Measurements from ENCODE around the gene STEAP1B.
A peak's percentile ranks its signal among the peaks of the same experiment; 100 is the strongest.
"Not testable (repeated sequence)": the region's sequence is repeated elsewhere in the genome, so short reads cannot be mapped to it uniquely, and the experiment has no call there.

The STEAP1B gene

DNA sequence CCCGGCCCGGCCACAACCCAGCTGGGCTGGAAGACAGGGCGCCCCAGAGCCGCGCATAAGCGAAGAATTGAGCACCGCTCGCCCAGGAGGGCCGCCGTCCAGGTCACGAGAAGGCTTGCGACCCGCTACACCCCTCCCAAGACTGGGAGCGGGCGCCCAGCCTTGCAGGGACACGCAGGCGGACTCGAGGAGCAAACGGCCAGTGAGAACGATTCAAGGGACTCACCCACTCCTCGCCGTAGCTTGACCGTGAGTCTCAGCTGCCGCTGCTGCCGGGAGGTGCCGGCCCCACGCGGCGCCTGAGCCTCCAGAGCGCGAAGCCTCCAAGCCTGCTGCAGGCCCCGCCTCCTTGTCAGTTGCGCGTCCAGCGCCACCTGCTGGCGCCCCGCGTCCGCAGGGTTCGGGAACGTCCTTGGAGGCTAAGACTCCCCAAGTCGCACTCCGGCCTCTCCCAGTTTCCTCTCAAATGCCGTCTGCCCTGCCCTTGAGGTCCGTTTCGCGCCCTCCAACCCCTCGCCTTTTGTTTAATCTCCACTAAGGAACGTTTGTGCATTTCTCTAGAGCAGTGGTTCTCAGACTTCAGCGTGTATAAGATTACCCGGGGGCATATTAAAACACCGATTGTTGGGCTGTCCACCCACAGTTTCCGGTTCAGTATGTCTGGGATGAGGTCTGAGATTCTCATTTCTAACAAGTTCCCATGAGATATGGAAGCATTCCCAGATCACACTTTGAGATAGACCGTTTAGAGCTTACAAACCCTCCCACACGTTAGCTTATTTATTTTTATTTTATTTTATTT is at the start of gene STEAP1B:
STEAP1B (minus strand) TSS at position 301 of the 802 bp plus-strand sequence. CDS start 5,333 bp downstream, outside the sequence.
- peak; percentile 63 for DNase-seq (ENCODE audit: low spot score)

DNA sequence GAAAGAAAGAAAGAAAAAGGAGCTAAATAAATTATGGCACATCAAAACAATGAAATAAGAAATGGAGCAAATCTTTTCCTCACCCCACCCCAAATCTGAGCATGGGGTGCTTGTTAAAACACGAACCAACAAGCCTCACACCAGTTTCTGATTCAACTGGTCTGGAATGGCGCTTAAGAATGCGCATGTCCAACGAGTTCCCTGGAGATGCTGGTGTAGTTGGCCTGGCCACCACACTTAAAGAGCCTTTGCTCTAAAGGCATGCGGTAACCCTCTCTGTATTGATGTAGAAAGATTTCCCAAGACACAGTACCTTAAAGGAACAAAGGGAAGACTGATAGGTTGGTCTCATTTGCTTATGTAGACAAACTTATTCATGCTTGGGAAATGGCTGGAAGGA is 49.1 kb upstream of the STEAP1B start:
- DNase-seq (ENCODE audit: low spot score) = no peak

DNA sequence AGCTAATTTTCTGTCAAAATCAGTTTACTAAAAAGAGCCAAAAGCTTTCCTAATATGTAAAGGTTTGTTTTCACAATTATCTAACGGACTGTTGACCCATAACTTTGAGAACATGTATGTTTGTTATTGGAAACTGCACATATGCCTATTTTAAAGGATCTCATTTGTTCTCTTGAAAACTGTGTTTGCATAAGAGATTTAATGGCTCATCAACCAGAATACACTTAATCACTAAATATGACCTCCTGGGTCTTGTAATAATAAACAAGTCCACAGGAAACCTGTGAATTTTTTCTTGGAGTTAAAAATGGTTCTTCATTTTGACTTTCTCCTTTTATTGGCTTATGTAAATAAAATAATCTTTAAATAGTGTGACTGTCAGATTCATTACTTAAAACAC is 48.3 kb upstream of the STEAP1B start:
- DNase-seq (ENCODE audit: low spot score) = no peak

DNA sequence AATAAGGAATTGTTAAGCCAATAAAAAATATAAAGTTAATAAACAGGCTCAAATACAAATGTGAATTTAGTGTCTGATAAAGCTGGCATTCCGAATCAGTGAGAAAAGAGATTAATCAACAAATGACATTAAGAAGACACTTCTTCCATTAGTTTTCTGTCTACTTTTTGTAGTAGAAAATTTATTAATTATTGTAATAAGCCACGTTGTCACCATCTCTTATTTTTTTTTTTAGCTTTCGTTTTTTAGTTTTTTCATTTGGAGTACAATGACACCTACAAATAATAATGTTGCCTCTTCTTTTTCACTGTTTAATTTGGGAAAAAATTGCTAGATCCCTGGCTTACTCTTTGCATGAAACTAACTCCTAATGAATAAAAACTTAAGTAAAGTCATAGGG is 46.8 kb upstream of the STEAP1B start:
- no peak for DNase-seq (ENCODE audit: low spot score)

DNA sequence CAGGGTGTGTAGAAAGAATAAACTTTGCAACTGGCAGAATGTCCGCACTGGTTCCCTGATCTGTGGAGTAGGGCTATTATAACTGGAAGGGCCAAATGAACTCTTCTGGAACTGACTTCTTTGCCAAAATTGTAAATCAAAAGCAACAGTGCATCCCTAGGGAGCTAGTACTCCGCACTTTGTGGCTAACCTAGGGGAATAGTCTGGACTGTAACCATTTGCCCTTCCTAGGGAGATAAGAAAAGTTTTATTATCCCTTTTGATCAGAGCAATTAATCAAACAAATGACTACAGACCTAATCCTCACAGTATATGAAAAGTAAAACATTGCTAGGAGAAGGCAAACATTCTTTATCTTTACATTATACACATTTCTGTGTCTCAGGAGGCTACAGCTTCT is 45.5 kb upstream of the STEAP1B start:
- no peak for DNase-seq (ENCODE audit: low spot score)

DNA sequence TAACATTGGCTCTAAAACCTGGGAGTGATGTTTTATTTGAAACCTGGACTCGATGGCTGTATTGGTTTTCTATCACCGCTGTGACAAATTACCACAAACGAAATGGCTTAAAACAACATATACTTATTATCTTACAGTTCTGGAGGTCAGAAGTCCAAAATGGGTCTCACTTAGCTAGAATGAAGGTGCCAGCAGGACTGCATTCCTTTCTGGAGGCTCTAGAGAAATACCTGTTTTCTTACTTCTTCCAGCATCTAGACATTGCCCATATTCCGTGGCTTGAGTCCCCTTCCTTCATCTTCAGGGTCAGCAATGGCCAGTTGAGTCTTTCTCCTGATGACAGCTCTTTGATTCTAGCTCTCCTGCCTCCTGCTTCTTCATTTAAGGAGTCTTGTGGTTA is 44.3 kb upstream of the STEAP1B start:
- no peak for DNase-seq (ENCODE audit: low spot score)

DNA sequence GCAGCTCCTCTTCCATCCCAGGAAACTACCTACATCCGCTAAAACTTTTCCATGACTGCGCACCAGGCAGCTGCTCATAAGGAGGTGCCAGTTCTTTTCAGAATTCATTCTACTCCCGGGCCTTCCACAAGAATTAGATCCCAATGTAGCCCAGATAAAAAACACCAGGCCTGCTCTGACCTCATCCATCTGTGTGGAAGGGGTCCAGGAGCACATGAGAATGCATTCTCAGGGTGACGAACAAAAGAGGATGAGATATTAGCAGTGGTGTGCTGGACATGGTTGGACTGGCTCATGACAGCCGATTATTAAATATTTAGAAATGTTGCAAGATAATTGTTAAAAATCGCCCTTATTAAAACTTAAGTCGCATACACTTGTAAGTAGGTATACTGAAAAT is 43.2 kb upstream of the STEAP1B start:
- no peak for DNase-seq (ENCODE audit: low spot score)

GRCh38 chr7:22542669-22543068 is 42.7 kb upstream of the STEAP1B start:
- DNase-seq (ENCODE audit: low spot score) = no peak

GRCh38 chr7:22542254-22542653 is 42.3 kb upstream of the STEAP1B start:
- no peak for DNase-seq (ENCODE audit: low spot score)

GRCh38 chr7:22541789-22542188 is 41.8 kb upstream of the STEAP1B start:
- DNase-seq (ENCODE audit: low spot score) = no peak

DNA sequence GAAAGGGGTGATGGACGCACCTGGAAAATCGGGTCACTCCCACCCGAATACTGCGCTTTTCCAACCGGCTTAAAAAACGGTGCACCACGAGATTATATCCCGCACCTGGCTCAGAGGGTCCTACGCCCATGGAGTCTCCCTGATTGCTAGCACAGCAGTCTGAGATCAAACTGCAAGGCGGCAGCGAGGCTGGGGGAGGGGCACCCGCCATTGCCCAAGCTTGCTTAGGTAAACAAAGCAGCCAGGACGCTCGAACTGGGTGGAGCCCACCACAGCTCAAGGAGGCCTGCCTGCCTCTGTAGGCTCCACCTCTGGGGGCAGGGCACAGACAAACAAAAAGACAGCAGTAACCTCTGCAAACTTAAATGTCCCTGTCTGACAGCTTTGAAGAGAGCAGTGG is 28.5 kb upstream of the STEAP1B start:
- not testable (repeated sequence) for DNase-seq (ENCODE audit: low spot score)

- not testable (repeated sequence) for DNase-seq (ENCODE audit: low spot score)
Observed at GRCh38 chr7:22524353-22524947, 24.5 kb upstream of the STEAP1B start.

DNA sequence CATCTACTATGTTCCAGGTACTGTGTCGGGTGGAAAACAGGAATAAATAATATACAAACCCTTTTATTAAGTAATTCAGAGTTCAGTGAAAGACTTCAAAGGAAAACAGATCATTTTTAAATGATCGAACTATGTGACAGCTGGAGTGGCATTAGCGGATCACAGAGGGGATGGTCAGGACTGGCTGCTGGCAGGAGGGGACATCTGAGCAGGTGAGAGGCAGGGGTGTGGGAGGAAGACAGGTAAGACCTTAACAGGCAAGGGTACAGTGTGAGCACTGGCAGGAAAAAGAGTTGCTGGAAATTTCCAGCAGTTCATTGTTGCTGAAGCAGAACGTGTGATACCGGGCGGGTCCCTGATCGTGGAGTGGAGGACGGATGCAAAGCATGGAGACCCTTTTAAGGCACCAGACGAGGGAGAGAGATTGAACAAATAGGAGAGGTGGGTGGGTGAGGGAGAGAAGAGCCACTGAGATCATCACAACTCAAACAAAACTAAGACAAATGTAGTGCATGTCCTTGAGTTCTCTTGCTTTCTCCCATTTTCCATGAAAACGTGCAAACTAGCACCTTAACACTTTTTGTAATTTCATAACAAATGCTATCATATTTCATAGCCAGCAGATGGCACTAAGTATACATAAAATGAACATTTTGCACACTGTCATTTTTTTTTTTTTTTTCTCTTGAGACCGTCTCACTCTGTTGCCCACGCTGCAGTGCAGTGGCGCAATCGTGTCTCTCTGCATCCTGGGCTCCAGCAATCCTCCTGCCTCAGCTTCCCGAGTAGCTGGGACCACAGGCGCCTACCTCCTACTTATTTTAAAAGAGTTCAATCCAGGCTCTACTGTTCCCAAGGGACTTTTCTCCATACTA is 23.7 kb upstream of the STEAP1B start:
- not testable (repeated sequence) for DNase-seq (ENCODE audit: low spot score)

- DNase-seq (ENCODE audit: low spot score) = not testable (repeated sequence)
Observed at GRCh38 chr7:22519560-22519959, 19.6 kb upstream of the STEAP1B start.

DNA sequence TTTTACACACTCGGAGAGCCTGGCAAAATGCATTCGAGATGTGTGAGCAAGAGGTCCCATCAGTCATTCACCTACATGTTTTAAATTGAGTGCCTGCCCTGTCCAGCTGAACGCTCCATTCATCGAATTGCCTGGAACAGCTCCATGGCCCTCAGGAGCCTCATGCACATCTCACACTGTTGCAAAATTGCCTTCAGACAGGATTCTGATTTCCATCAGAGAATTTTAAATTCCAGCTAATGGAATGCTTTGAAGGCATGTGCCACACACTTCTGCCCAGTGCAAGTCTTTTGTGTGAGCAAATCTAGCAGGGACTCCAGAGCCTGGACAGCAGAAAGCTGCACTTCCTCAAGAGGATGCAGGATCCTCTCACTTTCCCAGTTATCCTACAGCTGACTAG is 17.0 kb upstream of the STEAP1B start:
- DNase-seq (ENCODE audit: low spot score) = not testable (repeated sequence)

GRCh38 chr7:22514963-22515362 is 15.0 kb upstream of the STEAP1B start:
- DNase-seq (ENCODE audit: low spot score) = not testable (repeated sequence)

- DNase-seq (ENCODE audit: low spot score) = not testable (repeated sequence)
Observed at GRCh38 chr7:22507320-22507719, 7.3 kb upstream of the STEAP1B start.

DNA sequence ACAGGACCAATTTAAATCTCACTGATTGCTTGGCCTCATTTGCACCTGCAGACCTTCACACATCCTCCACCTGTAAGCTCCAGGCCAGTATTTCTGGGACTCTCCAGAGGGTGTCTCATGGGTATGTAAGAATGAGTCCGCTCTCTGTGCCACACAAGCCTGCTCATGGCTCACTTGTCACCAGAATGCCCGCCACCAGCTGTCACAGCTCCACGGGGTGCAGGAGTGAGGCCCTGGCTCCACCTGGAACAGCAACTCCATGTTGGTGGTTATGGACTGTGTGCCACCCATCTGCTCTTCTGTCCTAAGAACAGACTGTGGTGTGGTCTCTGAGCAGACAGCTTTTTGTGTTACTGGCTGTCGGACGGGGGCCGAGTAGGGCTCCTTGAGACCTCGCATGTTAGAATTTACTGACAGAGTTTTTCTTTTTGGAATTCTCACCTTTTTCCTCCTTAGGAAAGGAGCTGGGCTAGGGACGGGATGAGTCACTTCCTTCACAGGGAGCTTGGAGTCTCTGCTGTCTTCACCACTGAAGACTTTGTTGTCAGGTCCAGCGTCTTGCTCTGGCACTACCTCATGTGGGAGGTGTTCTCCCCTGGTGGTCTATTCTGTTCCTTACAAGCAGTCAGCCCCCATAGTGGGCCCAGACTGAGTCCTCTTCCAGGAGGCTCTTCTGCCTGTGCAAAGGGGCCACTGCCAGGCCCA is 6.5 kb upstream of the STEAP1B start:
- not testable (repeated sequence) for DNase-seq (ENCODE audit: low spot score)

- not testable (repeated sequence) for DNase-seq (ENCODE audit: low spot score)
Observed at GRCh38 chr7:22504519-22504918, 4.5 kb upstream of the STEAP1B start.

GRCh38 chr7:22502104-22502503 is 2.1 kb upstream of the STEAP1B start:
- DNase-seq (ENCODE audit: low spot score) = not testable (repeated sequence)

- not testable (repeated sequence) for DNase-seq (ENCODE audit: low spot score)
Observed at GRCh38 chr7:22501336-22501735, 1.3 kb upstream of the STEAP1B start.

- DNase-seq (ENCODE audit: low spot score) = no peak
Observed at GRCh38 chr7:22499044-22499443, 944 bp downstream of the STEAP1B start.

All from hematopoietic multipotent progenitor cell treated with erythropoietin and hydrocortisone succinate and interleukin-3 and kit ligand, for 15 days (in vitro differentiated cells).